VCaP (cell line): Measurements from ENCODE around the gene CACNA1B.
A peak's percentile ranks its signal among the peaks of the same experiment; 100 is the strongest.

Source experiments
- H3K27ac ChIP-seq: fragments of 450-650 bp; 2 replicates; pipeline ENCODE4 v1.5.1; 2017
- CTCF ChIP-seq: fragments of 450-650 bp; conservative IDR thresholded peaks from 2 replicates; pipeline ENCODE4 v1.5.1; 2017; ENCODE audit warnings: mild to moderate bottlenecking, moderate library complexity

CACNA1B gene

GRCh38 chr9:137949260-137949659, 71.7 kb downstream of the CACNA1B start:
- TF ChIP-seq CTCF = no peak
- H3K27ac ChIP-seq = no peak overlapping the region

- H3K27ac ChIP-seq = no peak overlapping the region
- TF ChIP-seq CTCF = no peak
These were observed 73.5 kb downstream of the CACNA1B start for GRCh38 chr9:137951107-137951506.

- no peak overlapping the region for H3K27ac ChIP-seq
- TF ChIP-seq CTCF = no peak
These were observed 74.3 kb downstream of the CACNA1B start for GRCh38 chr9:137951597-137952490.

GRCh38 chr9:137952976-137953666, 75.5 kb downstream of the CACNA1B start:
- no peak for TF ChIP-seq CTCF
- peak overlapping the region; percentile 27 for H3K27ac ChIP-seq

- H3K27ac ChIP-seq = peak overlapping the region; percentile 27
- no peak for TF ChIP-seq CTCF
These were observed 76.3 kb downstream of the CACNA1B start for GRCh38 chr9:137953683-137954438.

GRCh38 chr9:137955224-137955570, 77.6 kb downstream of the CACNA1B start:
- TF ChIP-seq CTCF = no peak
- no peak overlapping the region for H3K27ac ChIP-seq

GRCh38 chr9:137955586-137955985, 78.0 kb downstream of the CACNA1B start:
- H3K27ac ChIP-seq = no peak overlapping the region
- no peak for TF ChIP-seq CTCF
